ENCODE results near the gene ADRA1B.

The ADRA1B gene

DNA sequence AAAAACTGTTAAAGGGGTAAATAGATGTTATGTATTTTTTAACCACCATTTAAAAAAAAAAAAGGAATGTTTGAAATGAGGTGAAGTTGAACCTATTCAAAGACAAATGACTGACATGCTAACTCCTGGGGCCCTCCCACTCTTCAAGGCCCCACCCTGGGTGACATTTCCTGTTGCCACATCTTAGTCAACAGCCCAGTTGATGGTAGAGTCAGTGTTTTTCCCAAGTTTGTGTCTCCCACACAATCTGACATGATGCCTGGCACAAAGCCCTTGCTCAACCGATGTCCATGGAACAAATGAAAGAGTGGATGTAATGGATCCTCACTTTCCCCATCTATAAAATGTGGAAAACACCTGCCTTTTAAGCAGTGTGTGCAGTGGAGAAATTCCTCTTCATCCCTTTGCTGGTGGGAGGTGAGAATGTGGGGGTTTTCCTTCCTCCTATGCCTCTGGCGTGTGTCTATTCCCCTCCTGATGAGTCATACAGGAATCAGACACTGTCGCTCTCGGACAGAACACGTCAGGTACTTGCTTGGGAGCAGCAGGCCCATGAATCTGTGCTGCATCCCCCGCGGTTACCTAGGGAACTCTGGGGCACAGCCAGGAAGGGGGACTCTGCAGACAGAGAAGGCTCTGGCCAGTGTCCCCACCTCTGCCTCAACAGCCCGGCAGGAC, 13.7 kb upstream of the ADRA1B start:
- no peak for DNase-seq

DNA sequence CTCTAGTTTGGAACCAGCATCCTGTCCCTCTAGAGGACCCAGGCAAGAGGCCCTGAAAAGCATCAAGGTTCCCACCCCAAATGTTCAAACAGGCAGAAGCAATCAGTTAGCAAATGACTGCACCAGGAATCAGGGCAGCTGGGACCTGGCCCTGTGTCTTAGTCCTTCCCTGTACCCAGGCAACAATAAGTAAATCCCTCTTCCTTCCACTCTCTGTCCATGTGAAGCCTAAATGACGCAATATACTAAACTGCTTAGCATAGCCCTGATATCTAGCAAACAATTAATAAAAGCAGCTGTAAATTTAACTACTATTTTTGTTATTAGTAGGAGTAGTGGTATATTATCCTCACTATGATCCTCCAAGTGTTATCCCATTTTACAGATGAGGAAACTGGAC, 13.2 kb upstream of the ADRA1B start:
- DNase-seq: no peak

DNA sequence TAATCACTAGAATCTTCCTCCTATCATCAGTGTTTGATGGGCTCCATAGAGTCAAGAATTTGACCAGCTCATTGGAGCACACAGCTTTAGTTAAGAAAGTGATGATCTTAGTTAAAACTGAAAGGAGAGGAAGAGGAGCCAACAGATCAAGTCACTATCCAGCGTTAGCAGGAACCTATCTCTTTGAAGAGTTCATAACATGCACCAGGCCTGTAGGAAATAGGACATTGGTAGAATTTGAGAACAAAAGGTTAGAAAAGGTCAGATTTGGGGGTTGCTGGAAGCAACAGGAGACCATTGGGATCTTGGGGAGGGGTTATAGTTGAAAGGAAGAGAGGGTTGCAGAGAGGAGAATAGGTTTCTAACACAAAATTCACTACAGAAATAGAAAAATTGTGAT, 11.4 kb upstream of the ADRA1B start:
- DNase-seq: no peak

DNA sequence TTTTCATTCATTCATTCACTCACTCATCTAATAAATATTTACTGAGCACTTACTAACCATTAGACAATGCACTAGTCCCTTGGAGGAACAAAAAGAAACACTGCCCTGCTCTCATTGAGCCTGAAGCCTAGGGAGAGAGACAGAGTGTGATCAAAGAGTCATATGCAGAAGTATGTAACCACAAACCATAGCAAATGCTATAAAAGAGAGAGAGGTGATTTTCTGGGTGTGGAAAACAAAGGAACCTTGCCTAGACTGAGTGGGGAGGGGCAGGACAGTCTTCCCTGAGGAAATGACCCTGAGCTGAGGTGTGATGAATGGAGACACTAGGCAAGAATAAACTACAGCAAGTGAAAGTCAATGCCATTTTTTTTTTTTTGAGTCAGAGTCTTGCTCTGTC, 10.8 kb upstream of the ADRA1B start:
- no peak for DNase-seq

DNA sequence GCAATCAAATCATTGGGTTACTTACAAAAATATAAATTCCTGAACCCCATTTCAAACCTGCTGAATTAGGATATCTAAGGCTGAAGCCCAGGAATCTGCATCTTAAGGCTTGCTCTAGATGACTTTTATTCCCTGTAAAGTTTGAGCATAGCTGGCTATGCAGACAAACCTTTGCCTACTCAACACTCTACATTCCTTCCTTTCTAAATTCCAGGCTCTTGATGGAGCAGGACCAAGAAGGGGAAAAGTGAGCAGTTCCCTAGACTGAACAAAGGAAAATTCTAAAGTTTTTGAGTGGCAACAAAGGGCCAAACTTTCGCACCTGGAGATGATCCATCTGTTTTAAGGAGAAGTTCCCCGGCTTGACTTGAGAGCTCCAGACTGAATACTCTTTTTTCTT, 9.8 kb upstream of the ADRA1B start:
- no peak for DNase-seq

DNA sequence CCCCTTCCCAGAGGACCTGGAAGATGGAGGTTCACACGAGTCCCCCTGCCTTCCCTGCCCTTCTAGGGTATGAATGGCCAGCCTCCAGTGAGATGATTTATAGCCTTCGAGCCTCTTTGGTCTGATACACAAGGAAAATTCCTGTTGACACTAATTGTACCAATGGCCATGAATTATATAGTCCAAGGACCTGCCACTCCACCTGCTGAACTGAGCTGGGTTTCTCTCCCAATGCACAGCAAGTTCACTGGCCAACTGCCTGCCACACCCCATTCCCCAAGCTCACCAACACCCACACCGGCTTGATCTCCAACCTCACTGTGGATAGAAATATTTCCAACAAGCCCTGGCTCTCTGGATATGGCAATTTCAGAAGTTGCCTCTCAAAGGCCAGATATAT, 9.3 kb upstream of the ADRA1B start:
- DNase-seq: no peak

DNA sequence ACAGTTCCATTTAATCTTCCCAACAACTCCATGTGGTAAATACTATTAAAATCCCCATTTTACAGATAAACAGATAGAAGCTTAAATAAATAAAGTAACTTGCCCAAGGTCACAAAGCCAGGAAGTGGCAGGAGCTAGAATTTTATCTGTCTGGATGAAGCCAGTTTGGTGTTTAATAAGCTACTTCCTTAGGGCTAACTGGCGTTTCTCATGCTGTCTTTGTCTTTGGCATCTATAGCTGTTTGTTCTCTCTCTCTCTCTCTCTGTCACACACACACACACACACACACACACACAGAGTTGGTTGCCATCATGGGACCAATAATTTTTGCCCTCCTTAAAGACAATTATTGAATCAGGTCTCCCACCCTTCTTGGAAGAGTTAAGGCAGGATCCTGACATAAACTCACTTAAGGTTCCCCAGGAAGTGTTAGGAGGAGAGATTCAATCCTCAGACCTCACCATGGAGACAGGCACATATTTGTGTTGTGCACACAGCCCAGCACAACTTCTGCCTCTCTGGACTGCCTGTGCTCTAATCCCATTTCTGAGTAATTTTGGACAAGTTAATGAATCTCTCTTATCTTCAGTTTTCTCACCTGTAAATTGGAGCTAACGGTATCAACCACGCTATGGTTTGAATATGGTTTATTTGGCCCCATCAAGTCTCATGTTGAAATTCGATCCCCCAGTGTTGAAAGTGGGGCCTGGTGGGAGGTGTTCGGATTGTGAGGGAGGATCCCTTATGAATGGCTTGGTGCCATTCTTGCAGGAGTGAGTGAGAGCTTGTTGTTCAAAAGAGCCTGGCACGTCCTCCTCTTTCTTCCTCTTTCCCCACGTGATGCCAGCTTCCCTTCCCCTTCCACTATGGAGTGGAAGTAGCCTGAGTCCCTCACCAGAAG, 8.3 kb upstream of the ADRA1B start:
- no peak for DNase-seq

DNA sequence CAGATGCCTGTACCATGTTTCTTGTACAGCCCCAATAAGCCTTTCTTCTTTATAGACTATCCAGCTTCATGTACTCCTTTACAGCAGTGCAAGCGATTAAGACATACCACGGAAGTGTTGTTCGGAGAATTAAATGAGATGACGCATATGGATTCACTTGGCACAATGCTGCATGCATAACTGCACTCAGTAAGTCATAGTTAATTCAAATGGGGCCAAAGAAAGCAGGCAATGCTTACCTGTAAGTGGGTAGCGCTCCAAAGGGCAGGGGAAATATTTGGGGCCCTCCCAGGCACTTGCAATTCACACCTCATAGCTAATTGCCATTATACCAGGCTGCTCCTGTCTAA, 7.7 kb upstream of the ADRA1B start:
- no peak for DNase-seq

DNA sequence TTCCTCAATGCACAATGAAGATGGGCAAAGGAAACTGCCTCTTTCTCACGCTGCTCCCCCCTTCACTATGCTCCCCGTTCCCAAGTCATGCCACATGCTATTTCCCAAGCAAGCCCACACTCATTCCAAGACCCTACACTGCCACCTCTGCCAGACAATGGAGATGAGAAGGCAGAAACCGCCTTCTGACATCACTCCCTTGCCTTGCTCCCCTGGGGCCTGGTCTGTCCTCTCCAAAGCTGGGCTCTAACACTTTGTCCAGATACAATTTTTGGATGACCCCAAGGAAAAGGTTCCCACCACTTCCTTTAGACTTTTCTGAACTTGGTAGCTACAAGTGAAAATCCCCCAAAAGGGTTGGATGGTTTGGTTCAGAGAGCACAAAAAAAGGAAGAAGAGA, 7.2 kb upstream of the ADRA1B start:
- no peak for DNase-seq

DNA sequence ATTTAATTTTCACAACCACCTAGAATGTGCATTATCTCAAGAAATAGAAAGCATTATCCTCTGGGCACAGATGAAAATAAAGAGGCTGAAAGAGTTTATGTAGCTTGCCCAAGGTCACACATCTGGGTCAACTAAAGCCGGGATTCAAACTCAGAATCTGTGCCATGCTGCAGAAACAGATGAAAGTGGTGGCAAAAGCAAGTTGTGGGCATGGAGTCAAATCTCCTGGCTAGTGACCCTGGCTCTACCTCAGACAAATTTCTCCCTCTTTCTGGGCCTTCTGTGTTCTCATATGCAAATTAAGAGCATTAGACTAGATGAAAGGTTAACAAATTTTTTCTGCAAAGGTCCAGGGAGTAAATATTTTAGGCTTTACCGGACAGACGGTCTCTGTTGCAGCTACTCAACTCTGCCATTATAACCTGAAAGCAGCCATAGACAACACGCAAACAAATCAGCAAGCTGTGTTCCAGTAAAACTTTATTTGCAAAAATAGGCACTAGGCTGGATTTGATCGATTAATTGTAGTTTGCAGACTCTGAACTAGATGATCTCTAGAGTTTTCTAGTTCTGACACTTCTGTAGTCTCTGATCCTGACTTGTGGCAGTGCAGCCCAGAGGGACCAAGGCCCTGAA, 6.0 kb upstream of the ADRA1B start:
- no peak for DNase-seq

DNA sequence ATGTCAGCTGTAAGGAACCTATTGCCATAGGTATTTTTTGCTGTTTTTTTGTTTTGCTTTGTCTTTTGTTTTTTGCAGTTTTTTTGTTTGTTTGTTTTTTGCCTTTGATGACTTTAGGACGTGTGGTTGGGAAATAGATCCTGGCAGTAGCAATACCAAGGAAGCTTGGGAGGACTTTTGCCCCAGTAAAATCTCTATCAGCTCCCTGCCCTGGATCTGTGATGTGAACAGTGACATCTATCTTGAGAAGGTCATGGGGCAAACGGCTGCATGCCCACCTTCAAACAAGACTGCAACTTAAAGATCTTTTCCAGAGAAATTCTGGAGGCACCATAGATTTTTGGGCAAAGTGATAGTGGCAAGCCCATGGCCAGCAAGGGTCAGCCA, 5.4 kb upstream of the ADRA1B start:
- DNase-seq: no peak

DNA sequence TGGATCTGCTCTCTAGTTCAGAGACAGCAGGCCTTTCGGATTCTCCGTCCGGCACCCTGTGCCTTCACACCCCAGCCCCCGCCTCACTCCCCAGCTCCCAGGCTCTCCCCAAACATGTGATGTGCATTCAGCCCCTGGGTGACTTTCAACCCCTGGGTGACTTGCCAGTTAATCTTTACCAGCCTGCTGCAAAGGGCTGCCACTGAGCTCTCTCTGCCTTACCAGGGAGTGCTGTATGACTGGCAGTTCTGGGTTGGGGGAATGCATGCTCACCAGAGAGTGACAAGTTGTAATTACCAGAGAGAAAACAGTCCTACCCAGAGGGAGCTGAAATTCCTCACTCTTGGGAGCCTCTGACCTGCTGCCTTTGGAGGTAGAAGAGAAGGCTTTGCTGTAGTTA, 4.9 kb upstream of the ADRA1B start:
- no peak for DNase-seq

DNA sequence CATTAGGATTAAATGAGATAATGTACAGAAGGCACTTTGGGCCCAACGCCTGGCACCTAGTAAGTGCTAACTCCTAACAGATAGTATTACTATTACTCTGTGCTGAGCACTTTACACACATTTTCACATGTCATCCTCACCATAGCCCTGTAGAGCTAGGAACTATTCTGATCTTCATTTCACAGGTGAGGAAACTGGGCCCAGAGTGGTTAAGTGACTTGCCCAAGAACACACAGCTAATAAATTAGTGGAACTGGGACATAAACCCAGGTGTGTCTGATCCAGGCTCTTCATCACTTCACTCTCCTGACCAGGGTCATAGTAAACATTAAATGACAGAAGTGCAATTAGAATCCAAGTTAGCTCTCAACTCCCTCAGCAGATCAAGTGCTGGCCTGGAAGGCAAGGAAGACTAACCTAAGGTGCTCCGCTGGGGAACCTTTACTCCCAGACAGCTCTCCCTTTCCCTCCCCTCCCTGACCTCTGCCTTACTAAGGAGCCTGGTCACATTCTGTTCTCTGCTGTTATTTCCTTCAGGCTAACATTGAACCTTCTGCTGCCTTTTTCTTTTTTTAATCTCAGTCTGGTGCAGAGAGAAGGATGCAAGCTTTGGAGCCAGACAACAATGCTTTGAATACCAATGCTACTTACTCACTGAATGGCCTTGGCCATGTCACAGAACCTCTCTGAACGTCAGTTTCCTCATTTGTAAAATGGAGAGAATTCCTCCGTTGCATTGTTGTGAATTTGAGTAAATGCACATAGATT, 4.1 kb upstream of the ADRA1B start:
- no peak for DNase-seq

DNA sequence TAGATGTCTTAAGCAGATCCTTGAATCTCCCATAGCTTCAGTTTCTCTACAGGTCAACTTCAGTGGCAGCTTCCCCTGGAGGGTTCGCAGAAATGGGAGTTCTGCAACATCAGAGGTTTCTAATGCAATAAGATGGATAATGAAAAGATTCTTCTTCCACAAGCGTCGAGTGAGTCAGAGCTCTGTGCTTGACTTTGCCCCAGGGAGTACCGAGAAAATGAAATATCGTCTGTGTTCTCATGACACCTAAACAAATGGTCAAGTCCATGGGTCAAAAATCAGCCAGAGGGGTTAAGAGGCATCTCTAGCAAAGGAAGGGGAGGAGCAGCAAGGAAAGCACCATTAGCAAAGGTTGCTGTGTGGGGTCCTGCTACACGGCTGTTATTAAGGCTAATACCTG, 3.2 kb upstream of the ADRA1B start:
- no peak for DNase-seq

DNA sequence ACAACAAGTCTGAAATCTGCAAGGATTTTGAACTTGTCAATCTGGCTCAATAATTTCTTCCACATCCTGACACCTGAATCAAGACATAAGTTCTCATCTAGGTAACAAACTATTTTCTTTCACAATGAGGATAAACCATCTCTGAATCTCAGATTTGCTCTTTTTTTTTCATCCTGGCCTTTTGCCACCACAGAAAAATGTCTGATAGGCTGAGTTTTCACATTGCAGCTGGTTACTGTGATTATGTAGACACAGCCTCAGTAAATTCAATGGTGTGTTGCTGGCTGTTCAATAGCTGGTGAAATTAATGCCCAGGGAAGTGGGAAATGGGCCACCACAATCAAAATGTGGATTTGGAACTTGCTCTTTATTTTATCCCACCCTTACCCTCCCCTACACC, 2.8 kb upstream of the ADRA1B start:
- DNase-seq: no peak

DNA sequence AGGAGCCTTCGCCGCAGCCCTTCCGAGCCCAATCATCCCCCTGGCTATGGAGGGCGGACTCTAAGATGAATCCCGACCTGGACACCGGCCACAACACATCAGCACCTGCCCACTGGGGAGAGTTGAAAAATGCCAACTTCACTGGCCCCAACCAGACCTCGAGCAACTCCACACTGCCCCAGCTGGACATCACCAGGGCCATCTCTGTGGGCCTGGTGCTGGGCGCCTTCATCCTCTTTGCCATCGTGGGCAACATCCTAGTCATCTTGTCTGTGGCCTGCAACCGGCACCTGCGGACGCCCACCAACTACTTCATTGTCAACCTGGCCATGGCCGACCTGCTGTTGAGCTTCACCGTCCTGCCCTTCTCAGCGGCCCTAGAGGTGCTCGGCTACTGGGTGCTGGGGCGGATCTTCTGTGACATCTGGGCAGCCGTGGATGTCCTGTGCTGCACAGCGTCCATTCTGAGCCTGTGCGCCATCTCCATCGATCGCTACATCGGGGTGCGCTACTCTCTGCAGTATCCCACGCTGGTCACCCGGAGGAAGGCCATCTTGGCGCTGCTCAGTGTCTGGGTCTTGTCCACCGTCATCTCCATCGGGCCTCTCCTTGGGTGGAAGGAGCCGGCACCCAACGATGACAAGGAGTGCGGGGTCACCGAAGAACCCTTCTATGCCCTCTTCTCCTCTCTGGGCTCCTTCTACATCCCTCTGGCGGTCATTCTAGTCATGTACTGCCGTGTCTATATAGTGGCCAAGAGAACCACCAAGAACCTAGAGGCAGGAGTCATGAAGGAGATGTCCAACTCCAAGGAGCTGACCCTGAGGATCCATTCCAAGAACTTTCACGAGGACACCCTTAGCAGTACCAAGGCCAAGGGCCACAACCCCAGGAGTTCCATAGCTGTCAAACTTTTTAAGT, 819 bp downstream of the ADRA1B start:
- no peak for DNase-seq

DNA sequence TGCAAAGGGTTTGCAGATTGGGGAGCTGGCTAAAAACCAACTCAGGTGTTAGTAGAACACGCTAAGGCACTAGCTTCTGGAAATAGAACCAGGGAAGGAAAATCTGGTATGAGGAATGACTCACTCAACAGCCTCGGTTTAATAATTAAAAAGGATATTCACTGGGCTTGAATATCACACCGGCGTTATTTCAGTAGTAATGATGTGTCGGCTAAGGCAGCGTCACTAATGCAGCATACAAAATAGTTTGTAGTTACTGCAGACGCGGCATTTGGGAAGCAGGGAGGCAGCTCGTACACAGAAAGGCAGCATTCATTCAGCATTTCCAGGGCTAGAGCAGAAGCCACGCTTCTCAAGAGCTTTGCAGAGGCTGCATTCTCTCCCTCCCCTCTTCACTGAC, 1.7 kb downstream of the ADRA1B start:
- DNase-seq: no peak

DNA sequence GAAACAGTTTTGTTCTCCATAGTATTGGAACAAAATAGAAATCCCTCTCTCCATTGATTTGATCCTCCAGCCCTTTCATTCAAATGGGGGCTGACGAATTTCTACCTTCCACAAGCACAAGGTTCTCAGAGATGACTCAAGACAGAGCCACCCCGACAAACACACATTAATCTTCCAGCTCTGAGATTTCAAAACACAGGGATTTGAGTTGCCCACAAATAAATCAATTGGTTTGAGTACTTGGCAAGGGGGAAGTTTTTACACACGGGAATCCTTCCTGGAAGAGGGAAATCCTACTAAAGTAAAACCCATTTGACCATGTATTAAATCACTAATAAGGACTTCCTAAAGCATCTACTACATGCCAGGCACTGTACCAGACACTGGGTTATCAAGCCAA, 5.4 kb downstream of the ADRA1B start:
- no peak for DNase-seq

DNA sequence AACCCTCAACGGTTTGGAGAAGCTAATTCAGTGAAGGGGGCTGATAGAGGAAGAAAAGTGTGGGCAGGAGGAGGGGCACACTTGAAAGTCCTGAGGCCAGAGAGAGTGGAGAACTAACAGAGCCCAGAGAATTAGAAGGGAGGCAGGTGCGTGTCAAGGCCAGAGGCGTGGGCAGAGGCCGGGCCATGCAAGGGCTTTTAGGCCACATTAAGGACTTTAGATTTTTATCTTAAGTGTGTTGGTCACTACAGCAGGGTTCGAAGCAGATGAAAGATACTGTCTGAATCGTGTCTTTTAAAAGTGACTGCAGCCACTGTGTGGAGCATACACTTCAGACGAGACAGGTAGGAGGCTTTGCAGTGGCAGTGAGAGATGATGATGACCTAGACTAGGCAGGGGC, 6.7 kb downstream of the ADRA1B start:
- DNase-seq: no peak

DNA sequence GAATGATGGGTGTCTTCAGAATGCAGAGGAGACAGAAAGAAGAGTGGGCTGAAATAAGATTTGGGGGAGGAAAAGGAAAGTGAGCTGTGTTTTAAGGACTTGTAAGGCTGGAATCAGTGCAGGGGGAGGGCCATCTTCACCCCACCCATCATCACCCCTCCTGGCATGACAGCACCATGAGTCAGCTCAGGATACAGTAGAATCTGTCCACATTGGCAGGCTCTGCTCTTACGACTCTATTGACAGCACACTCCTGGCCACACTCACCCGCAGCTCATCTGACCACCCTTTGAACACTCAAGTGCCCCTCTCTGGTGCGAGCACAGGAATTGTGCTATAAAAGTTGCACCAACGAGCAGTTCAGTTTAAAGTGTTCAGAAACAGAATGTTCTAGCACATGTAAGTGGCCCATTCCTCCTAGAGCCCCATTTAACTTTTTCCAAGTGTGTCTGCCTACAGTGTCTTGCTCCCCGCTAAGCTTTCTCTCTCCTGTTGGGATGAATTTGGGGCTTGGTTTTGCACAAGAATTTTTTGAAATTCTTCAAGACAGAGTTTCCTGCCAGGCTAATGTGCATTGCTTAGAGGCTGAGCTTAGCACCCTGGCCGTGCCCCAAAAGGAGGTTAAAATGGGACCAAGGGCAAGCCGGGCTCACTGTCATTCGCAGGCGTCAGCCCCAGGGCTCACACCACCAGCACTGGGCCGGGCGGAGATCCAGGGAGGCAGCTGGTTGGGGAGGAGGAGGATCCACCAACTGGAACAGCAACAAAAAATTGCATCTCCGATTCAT, 12.0 kb downstream of the ADRA1B start:
- DNase-seq: no peak

DNA sequence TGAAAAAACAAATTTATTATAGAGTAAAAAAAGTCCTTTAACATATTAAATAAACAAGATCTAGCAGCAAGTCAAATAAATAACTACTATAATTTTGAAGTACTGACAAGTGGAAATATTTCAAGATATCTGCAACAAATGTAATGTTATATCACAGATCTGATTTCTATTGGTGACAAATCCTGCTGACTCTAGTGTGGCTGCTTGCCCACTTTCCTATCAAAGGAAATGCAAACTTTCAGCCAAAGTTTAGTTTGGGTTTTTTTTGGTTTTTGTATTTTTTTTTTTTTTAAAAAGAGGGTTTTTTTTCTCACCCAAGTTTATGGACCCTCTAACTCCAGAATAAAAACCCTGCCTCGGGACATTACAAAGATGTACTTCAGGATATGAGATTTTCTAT, 12.9 kb downstream of the ADRA1B start:
- DNase-seq: no peak

Measured in DMS79 (cell line).